Measurements from ENCODE around the gene PLD4.

The PLD4 gene

GRCh38 chr14:104938960-104939359 is 14.3 kb downstream of the PLD4 start:
- peaks cover 35% of the 10 kb centered on the region for H3K27me3 ChIP-seq (ENCODE audit: insufficient read depth, low read length, poor library complexity)
- DNase-seq: no peak

DNA sequence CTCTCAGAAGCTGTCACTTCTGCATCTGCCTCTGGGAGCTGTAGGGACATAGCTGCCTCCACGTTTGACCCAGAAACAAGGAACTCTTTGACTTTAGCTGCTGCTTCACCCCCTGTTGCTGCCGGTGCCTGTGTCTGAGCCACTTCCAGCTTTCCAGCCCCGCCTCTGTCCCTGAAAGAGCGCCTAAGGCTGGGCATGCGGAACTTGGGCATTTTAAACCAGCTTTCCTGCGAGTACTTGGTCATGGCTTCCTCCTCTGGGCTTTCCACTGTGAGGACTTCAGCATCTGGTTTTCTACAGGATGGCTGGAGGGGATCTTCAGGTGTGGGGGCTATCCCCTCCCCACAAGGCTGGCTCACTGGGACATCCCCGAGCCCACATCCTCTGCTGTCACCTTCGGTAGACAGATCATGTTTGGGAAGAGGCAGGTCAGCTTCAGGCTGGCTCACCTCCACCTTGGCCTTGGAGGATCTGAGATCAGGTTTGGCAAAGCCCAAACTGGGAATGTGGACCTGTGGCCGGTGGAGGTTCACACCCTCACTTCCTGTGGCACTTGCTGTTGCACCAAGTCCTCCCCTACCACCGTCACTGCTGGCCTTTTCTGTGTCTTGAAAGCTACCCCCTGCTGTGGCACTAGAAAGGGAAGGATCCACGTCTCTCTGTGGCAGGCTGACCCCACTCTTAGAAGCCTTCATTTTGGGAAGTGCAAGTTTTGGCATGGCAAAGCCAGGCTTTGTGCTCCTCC is 15.2 kb downstream of the PLD4 start:
- no peak overlapping the region for H3K4me2 ChIP-seq (ENCODE audit: insufficient read depth, low read length)

More at GRCh38 chr14:104938960-104939359, 14.3 kb downstream of the PLD4 start:
- H3K9ac ChIP-seq (ENCODE audit: low read depth, low read length): no peak overlapping the region
- H3K9me3 ChIP-seq (ENCODE audit: insufficient read depth, low read length, severe bottlenecking): no peaks in the 10 kb centered on the region
- H3K27ac ChIP-seq (ENCODE audit: low read length): no peak overlapping the region
- H4K20me1 ChIP-seq (ENCODE audit: insufficient read depth, low read length): no peaks in the 10 kb centered on the region
- H3K4me2 ChIP-seq (ENCODE audit: insufficient read depth, low read length): no peak overlapping the region
- H3K4me3 ChIP-seq (ENCODE audit: low read depth in 1 of 2, low read length in 2 of 2): no peak overlapping the region
- ATAC-seq (ENCODE audit: insufficient read depth, low read depth): no peak
- H3K36me3 ChIP-seq (ENCODE audit: insufficient read depth, low read length): no peaks in the 10 kb centered on the region
- TF ChIP-seq EZH2 (IDR thresholded peaks at IDR 0.05; ENCODE audit: borderline replicate concordance, low read depth, low read length, severe bottlenecking): no peak
- TF ChIP-seq, protein P1, sequence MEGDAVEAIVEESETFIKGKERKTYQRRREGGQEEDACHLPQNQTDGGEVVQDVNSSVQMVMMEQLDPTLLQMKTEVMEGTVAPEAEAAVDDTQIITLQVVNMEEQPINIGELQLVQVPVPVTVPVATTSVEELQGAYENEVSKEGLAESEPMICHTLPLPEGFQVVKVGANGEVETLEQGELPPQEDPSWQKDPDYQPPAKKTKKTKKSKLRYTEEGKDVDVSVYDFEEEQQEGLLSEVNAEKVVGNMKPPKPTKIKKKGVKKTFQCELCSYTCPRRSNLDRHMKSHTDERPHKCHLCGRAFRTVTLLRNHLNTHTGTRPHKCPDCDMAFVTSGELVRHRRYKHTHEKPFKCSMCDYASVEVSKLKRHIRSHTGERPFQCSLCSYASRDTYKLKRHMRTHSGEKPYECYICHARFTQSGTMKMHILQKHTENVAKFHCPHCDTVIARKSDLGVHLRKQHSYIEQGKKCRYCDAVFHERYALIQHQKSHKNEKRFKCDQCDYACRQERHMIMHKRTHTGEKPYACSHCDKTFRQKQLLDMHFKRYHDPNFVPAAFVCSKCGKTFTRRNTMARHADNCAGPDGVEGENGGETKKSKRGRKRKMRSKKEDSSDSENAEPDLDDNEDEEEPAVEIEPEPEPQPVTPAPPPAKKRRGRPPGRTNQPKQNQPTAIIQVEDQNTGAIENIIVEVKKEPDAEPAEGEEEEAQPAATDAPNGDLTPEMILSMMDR (IDR thresholded peaks at IDR 0.05; ENCODE audit: borderline replicate concordance, extremely low read depth, low read length, poor library complexity, severe bottlenecking): no peak
- H3K79me2 ChIP-seq (ENCODE audit: insufficient read depth, low read length): no peaks in the 10 kb centered on the region
- no peak overlapping the region for H2AFZ ChIP-seq (ENCODE audit: low read depth, low read length)
- 0 out of 2 replicates have a peak, but pooled peaks cover 3% of the 10 kb centered on the region for H3K4me1 ChIP-seq (ENCODE audit: insufficient read depth, low read length)

DNA sequence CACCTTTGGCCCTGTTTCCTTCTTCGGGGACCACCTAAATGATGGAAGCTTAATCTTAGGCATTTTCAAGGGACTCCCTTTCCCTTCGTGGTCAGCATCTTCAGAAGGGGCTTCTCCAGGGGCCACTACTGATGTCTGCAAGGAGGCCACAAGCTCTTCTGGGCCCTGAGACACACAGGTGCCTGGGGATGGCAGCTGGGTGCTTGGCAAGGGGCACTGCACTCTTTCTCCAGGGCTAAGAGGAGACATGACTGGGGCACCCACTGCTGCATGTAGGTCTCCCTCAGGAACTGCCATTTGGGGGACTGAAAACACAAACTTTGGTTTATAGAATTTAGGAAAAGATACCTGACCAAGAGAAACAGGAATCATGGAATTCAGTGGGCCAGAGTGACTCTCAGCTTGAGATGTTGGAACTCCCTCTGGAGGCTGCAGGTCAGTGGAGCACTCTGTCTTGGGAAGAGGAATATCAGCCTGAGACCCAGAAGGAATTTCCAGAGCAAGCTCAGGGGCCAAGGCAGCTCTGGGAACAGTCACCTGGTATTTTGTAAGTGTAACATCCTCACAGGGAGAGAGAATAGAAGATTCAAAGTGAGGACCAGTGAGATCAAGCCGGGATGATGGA is 16.0 kb downstream of the PLD4 start:
- H3K9ac ChIP-seq (ENCODE audit: low read depth, low read length): no peak overlapping the region
- TF ChIP-seq EZH2 (IDR thresholded peaks at IDR 0.05; ENCODE audit: borderline replicate concordance, low read depth, low read length, severe bottlenecking): no peak
- TF ChIP-seq, protein P1 (IDR thresholded peaks at IDR 0.05; ENCODE audit: borderline replicate concordance, extremely low read depth, low read length, poor library complexity, severe bottlenecking): no peak
- H3K4me2 ChIP-seq (ENCODE audit: insufficient read depth, low read length): no peak overlapping the region
- H3K36me3 ChIP-seq (ENCODE audit: insufficient read depth, low read length): no peaks in the 10 kb centered on the region
- H3K27ac ChIP-seq (ENCODE audit: low read length): no peak overlapping the region
- H3K4me3 ChIP-seq (ENCODE audit: low read depth in 1 of 2, low read length in 2 of 2): no peak overlapping the region
- H2AFZ ChIP-seq (ENCODE audit: low read depth, low read length): no peak overlapping the region
- no peaks in the 10 kb centered on the region for H3K4me1 ChIP-seq (ENCODE audit: insufficient read depth, low read length)
- DNase-seq (no peak), ATAC-seq (ENCODE audit: insufficient read depth, low read depth) (no peak)
- H4K20me1 ChIP-seq (ENCODE audit: insufficient read depth, low read length): no peaks in the 10 kb centered on the region
- H3K9me3 ChIP-seq (ENCODE audit: insufficient read depth, low read length, severe bottlenecking): no peaks in the 10 kb centered on the region
- H3K79me2 ChIP-seq (ENCODE audit: insufficient read depth, low read length): no peaks in the 10 kb centered on the region
- peaks cover 20% of the 10 kb centered on the region for H3K27me3 ChIP-seq (ENCODE audit: insufficient read depth, low read length, poor library complexity)

More for the DNA sequence above, 15.2 kb downstream of the PLD4 start:
- Histone ChIP-seq H3K9me3 (ENCODE audit: insufficient read depth, low read length, severe bottlenecking) (no peaks in the 10 kb centered on the region), H3K27ac (ENCODE audit: low read length) (no peak overlapping the region), H3K36me3 (ENCODE audit: insufficient read depth, low read length) (no peaks in the 10 kb centered on the region), H3K27me3 (ENCODE audit: insufficient read depth, low read length, poor library complexity) (peaks cover 26% of the 10 kb centered on the region), H4K20me1 (ENCODE audit: insufficient read depth, low read length) (no peaks in the 10 kb centered on the region), H2AFZ (ENCODE audit: low read depth, low read length) (no peak overlapping the region), H3K4me3 (ENCODE audit: low read depth in 1 of 2, low read length in 2 of 2) (no peak overlapping the region), H3K79me2 (ENCODE audit: insufficient read depth, low read length) (no peaks in the 10 kb centered on the region), H3K9ac (ENCODE audit: low read depth, low read length) (no peak overlapping the region), H3K4me1 (ENCODE audit: insufficient read depth, low read length) (no peaks in the 10 kb centered on the region)
- ATAC-seq (ENCODE audit: insufficient read depth, low read depth) (no peak), DNase-seq (no peak)
- no peak for TF ChIP-seq EZH2 (IDR thresholded peaks at IDR 0.05; ENCODE audit: borderline replicate concordance, low read depth, low read length, severe bottlenecking)
- TF ChIP-seq, protein P1 (IDR thresholded peaks at IDR 0.05; ENCODE audit: borderline replicate concordance, extremely low read depth, low read length, poor library complexity, severe bottlenecking): no peak
